OCI-M1 (cell line): ENCODE data around the gene KCNH5.

Experiments
- DNase-seq: peaks from one replicate; lab custom pipeline; 2025; lab: John Stamatoyannopoulos, UW

The KCNH5 gene

GRCh38 chr14:62739647-62740046, 305.6 kb downstream of the KCNH5 start:
- no peak for DNase-seq

- DNase-seq = no peak
Measured at GRCh38 chr14:62736048-62737043, 308.9 kb downstream of the KCNH5 start.

- DNase-seq = no peak
Measured at GRCh38 chr14:62734831-62735230, 310.4 kb downstream of the KCNH5 start.

- no peak for DNase-seq
Measured at GRCh38 chr14:62722406-62722805, 322.9 kb downstream of the KCNH5 start.

- no peak for DNase-seq
Measured at GRCh38 chr14:62718629-62719028, 326.6 kb downstream of the KCNH5 start.

GRCh38 chr14:62711351-62712023, 333.8 kb downstream of the KCNH5 start:
- DNase-seq = no peak

GRCh38 chr14:62710811-62711210, 334.4 kb downstream of the KCNH5 start:
- DNase-seq = no peak

GRCh38 chr14:62709773-62710172, 335.5 kb downstream of the KCNH5 start:
- DNase-seq = no peak

GRCh38 chr14:62706217-62706616, 339.0 kb downstream of the KCNH5 start:
- no peak for DNase-seq

GRCh38 chr14:62697461-62697860, 347.8 kb downstream of the KCNH5 start:
- DNase-seq = no peak

- DNase-seq = no peak
Measured at GRCh38 chr14:62696929-62697328, 348.3 kb downstream of the KCNH5 start.

GRCh38 chr14:62696331-62696924, 348.8 kb downstream of the KCNH5 start:
- DNase-seq = no peak

- DNase-seq = no peak
Measured at GRCh38 chr14:62694075-62694474, 351.2 kb downstream of the KCNH5 start.

- no peak for DNase-seq
Measured at GRCh38 chr14:62692490-62693106, 352.7 kb downstream of the KCNH5 start.

- peak; percentile 4 for DNase-seq
Measured at GRCh38 chr14:62691647-62692489, 353.4 kb downstream of the KCNH5 start.

GRCh38 chr14:62689733-62690132, 355.5 kb downstream of the KCNH5 start:
- DNase-seq = no peak

GRCh38 chr14:62687818-62688217, 357.4 kb downstream of the KCNH5 start:
- DNase-seq = no peak

- no peak for DNase-seq
Measured at GRCh38 chr14:62684376-62684775, 360.9 kb downstream of the KCNH5 start.

GRCh38 chr14:62682208-62682607, 363.1 kb downstream of the KCNH5 start:
- no peak for DNase-seq

- peak; percentile 73 for DNase-seq
Measured at GRCh38 chr14:62674563-62675237, 370.6 kb downstream of the KCNH5 start.
